ENCODE data around the gene CCDC88C.

The CCDC88C gene

GRCh38 chr14:91351512-91351862 lies 66.1 kb downstream of the CCDC88C start:
- FAIRE-seq (no peak), DNase-seq (ENCODE audit: insufficient read length, low spot score) (no peak)

GRCh38 chr14:91350813-91351511 lies 66.7 kb downstream of the CCDC88C start:
- FAIRE-seq (peak; percentile 99), DNase-seq (ENCODE audit: insufficient read length, low spot score) (peak; percentile 70)

- DNase-seq (ENCODE audit: insufficient read length, low spot score) (no peak), FAIRE-seq (no peak)
Observed at GRCh38 chr14:91350483-91350812, 67.2 kb downstream of the CCDC88C start.

- DNase-seq (ENCODE audit: insufficient read length, low spot score) (no peak), FAIRE-seq (peak; percentile 93)
Observed at GRCh38 chr14:91349481-91350074, 68.0 kb downstream of the CCDC88C start.

- FAIRE-seq: no peak
- DNase-seq (ENCODE audit: insufficient read length, low spot score): no peak
Observed at GRCh38 chr14:91348845-91349465, 68.7 kb downstream of the CCDC88C start.

GRCh38 chr14:91346838-91347173 lies 70.8 kb downstream of the CCDC88C start:
- DNase-seq (ENCODE audit: insufficient read length, low spot score) (no peak), FAIRE-seq (no peak)

- no peak for DNase-seq (ENCODE audit: insufficient read length, low spot score)
- no peak for FAIRE-seq
Observed at GRCh38 chr14:91344096-91344495, 73.5 kb downstream of the CCDC88C start.

- DNase-seq (ENCODE audit: insufficient read length, low spot score) (no peak), FAIRE-seq (no peak)
Observed at GRCh38 chr14:91343051-91343450, 74.6 kb downstream of the CCDC88C start.

- DNase-seq (ENCODE audit: insufficient read length, low spot score): no peak
- FAIRE-seq: no peak
Observed at GRCh38 chr14:91342206-91342760, 75.3 kb downstream of the CCDC88C start.

- DNase-seq (ENCODE audit: insufficient read length, low spot score) (no peak), FAIRE-seq (no peak)
Observed at GRCh38 chr14:91341751-91342154, 75.9 kb downstream of the CCDC88C start.

GRCh38 chr14:91341334-91341733 lies 76.3 kb downstream of the CCDC88C start:
- no peak for FAIRE-seq
- DNase-seq (ENCODE audit: insufficient read length, low spot score): no peak

GRCh38 chr14:91339671-91340369 lies 77.8 kb downstream of the CCDC88C start:
- FAIRE-seq: no peak
- no peak for DNase-seq (ENCODE audit: insufficient read length, low spot score)

GRCh38 chr14:91339076-91339475 lies 78.5 kb downstream of the CCDC88C start:
- DNase-seq (ENCODE audit: insufficient read length, low spot score) (no peak), FAIRE-seq (no peak)

- no peak for DNase-seq (ENCODE audit: insufficient read length, low spot score)
Observed at GRCh38 chr14:91338379-91338778, 79.2 kb downstream of the CCDC88C start.

GRCh38 chr14:91337699-91338335 lies 79.8 kb downstream of the CCDC88C start:
- no peak for FAIRE-seq

More at GRCh38 chr14:91338379-91338778, 79.2 kb downstream of the CCDC88C start:
- FAIRE-seq: no peak

GRCh38 chr14:91336093-91336450 lies 81.5 kb downstream of the CCDC88C start:
- FAIRE-seq (no peak), DNase-seq (ENCODE audit: insufficient read length, low spot score) (no peak)

More at GRCh38 chr14:91337699-91338335, 79.8 kb downstream of the CCDC88C start:
- DNase-seq (ENCODE audit: insufficient read length, low spot score): no peak

- no peak for DNase-seq (ENCODE audit: insufficient read length, low spot score)
- FAIRE-seq: no peak
Observed at GRCh38 chr14:91335191-91336092, 82.2 kb downstream of the CCDC88C start.

- FAIRE-seq: peak; percentile 94
- peak; percentile 71 for DNase-seq (ENCODE audit: insufficient read length, low spot score)
Observed at GRCh38 chr14:91333650-91334039, 84.0 kb downstream of the CCDC88C start.

GRCh38 chr14:91332986-91333649 lies 84.5 kb downstream of the CCDC88C start:
- FAIRE-seq: no peak
- no peak for DNase-seq (ENCODE audit: insufficient read length, low spot score)

Measured in GM19239 (cell line).